Activated B cell treated with CpG ODN at 0.5 μM for 24 hours (primary cell): ENCODE results near the gene FCAMR. TPM values are rescaled to one million over a fixed set of nuclear protein-coding genes. Genes with fewer than 3 reads are reported as not detected.

Experiments used
- ATAC-seq: fragments of 200-7000 bp; cut with Tn5 transposase; one replicate; pipeline ENCODE4 v1.10.0; 2021; ENCODE audit warnings: low read depth, mild to moderate bottlenecking, moderate library complexity
- CTCF ChIA-PET: fragments of 350-600 bp; sonication (Branson Sonifier 250); formaldehyde crosslinking; loops from one replicate; lab custom pipeline; 2021; ENCODE audit warnings: antibody characterized with exemption; lab: Charles Lee
- POLR2A ChIA-PET: fragments of 350-600 bp; sonication (Branson Sonifier 250); formaldehyde crosslinking; loops from one replicate; lab custom pipeline; 2021; ENCODE audit warnings: antibody characterized with exemption; lab: Charles Lee
- DNase-seq: peaks from one replicate; pipeline ENCODE4 v3.0.0; 2022
- H3K27ac Mint-ChIP-seq: one replicate; pipeline ENCODE4 v1.8.0; 2020; ENCODE audit warnings: mixed read lengths
- H3K27me3 Mint-ChIP-seq: one replicate; pipeline ENCODE4 v1.8.0; 2021; ENCODE audit warnings: mixed read lengths
- H3K36me3 Mint-ChIP-seq: one replicate; pipeline ENCODE4 v1.8.0; 2021; ENCODE audit warnings: low read depth, mixed read lengths
- H3K4me1 Mint-ChIP-seq: one replicate; pipeline ENCODE4 v1.8.0; 2021; ENCODE audit warnings: mixed read lengths
- H3K4me3 Mint-ChIP-seq: one replicate; pipeline ENCODE4 v1.8.0; 2020; ENCODE audit warnings: mild to moderate bottlenecking, mixed read lengths
- H3K9me3 Mint-ChIP-seq: one replicate; pipeline ENCODE4 v1.8.0; 2020; ENCODE audit warnings: mixed read lengths
- CTCF ChIP-seq: fragments of 200-600 bp; IDR thresholded peaks from one replicate; pipeline ENCODE4 v1.8.0; 2022; ENCODE audit warnings: antibody characterized with exemption, mild to moderate bottlenecking
- intact Hi-C: fragments of 100-400 bp; cut with micrococcal nuclease; formaldehyde crosslinking; loops from one replicate; pipeline ENCODE4 v1.15.1; 2024
- total RNA-seq: library from RNA; stranded (reverse); gene quantifications from 2 replicates; pipeline ENCODE4 v1.2.3, GENCODE V29; 2022

Gene FCAMR
- total RNA-seq, 1 donor from 2014 or later = not detected

GRCh38 chr1:207009182-207009850 lies 39.1 kb upstream of the FCAMR start:
- H3K4me1 Mint-ChIP-seq = peaks cover 2% of the 10 kb centered on the region
- CTCF ChIA-PET = no interaction called here
- ATAC-seq = no peak
- no peak overlapping the region for H3K27ac Mint-ChIP-seq
- no peak for TF ChIP-seq CTCF
- H3K36me3 Mint-ChIP-seq = no peaks in the 10 kb centered on the region
- peaks cover 25% of the 10 kb centered on the region for H3K27me3 Mint-ChIP-seq
- POLR2A ChIA-PET = no interaction called here
- no peaks in the 10 kb centered on the region for H3K9me3 Mint-ChIP-seq
- no peak overlapping the region for H3K4me3 Mint-ChIP-seq
- no peak for DNase-seq
- intact Hi-C loops = loop anchor here (5.0 kb wide), 1 partner anchor 68 kb away; no protein-coding TSS in a partner anchor

- CTCF ChIA-PET = no interaction called here
- H3K4me3 Mint-ChIP-seq = no peak overlapping the region
Measured at GRCh38 chr1:207007352-207008033, 37.2 kb upstream of the FCAMR start.

GRCh38 chr1:207006914-207007313 lies 36.7 kb upstream of the FCAMR start:
- no peak for DNase-seq
- no peaks in the 10 kb centered on the region for H3K36me3 Mint-ChIP-seq
- CTCF ChIA-PET = no interaction called here
- H3K27me3 Mint-ChIP-seq = peaks cover 16% of the 10 kb centered on the region
- POLR2A ChIA-PET = no interaction called here
- no peak overlapping the region for H3K27ac Mint-ChIP-seq
- no peak for ATAC-seq
- no peaks in the 10 kb centered on the region for H3K9me3 Mint-ChIP-seq
- no peak overlapping the region for H3K4me3 Mint-ChIP-seq
- TF ChIP-seq CTCF = no peak
- intact Hi-C loops = loop anchor here (5.0 kb wide), 1 partner anchor 70 kb away; no protein-coding TSS in a partner anchor
- peaks cover 2% of the 10 kb centered on the region for H3K4me1 Mint-ChIP-seq

More at GRCh38 chr1:207007352-207008033, 37.2 kb upstream of the FCAMR start:
- intact Hi-C loops = loop anchor here (5.0 kb wide), 1 partner anchor 70 kb away; no protein-coding TSS in a partner anchor
- DNase-seq (no peak), ATAC-seq (no peak)
- TF ChIP-seq CTCF = no peak
- H3K4me1 Mint-ChIP-seq = peaks cover 2% of the 10 kb centered on the region
- no peak overlapping the region for H3K27ac Mint-ChIP-seq
- no peaks in the 10 kb centered on the region for H3K9me3 Mint-ChIP-seq
- POLR2A ChIA-PET = no interaction called here
- peaks cover 20% of the 10 kb centered on the region for H3K27me3 Mint-ChIP-seq
- no peaks in the 10 kb centered on the region for H3K36me3 Mint-ChIP-seq

GRCh38 chr1:207006083-207006482 lies 35.8 kb upstream of the FCAMR start:
- H3K27ac Mint-ChIP-seq = no peak overlapping the region
- no peaks in the 10 kb centered on the region for H3K9me3 Mint-ChIP-seq
- peaks cover 14% of the 10 kb centered on the region for H3K27me3 Mint-ChIP-seq
- ChIA-PET CTCF (interaction anchor here (0.7 to 1.3 kb wide), 4 partner anchors 12 to 81 kb away, joined by 3 read pairs; no protein-coding TSS in a partner anchor), POLR2A (no interaction called here)
- DNase-seq (no peak), ATAC-seq (no peak)
- H3K36me3 Mint-ChIP-seq = no peaks in the 10 kb centered on the region
- no peak overlapping the region for H3K4me3 Mint-ChIP-seq
- TF ChIP-seq CTCF = no peak
- H3K4me1 Mint-ChIP-seq = peaks cover 2% of the 10 kb centered on the region
- intact Hi-C loops = loop anchor here (5.0 kb wide), 1 partner anchor 71 kb away; no protein-coding TSS in a partner anchor
